ENCODE measurements around the gene FPR3. TPM values are rescaled to one million over a fixed set of nuclear protein-coding genes. Genes with fewer than 3 reads are reported as not detected.

FPR3 gene
- total and polyA plus RNA-seq, 2 experiments from 2014 or later, result not detected

DNA sequence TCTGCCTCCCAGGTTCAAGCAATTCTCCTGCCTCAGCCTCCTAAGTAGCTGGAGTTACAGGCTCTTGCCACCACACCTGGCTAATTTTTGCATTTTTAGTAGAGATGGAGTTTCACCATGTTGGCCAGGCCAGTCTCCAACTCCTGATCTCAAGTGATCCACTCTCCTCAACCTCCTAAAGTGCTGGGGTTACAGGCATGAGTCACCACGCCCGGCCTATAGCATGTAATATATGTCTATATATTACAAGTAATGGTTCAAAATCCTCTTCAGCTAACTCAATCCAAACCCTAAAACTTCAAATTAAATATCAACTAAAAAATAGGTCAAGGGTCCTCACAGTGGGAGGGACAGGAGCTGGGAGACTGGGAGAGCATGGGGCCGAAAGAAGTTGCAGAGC is 28.0 kb downstream of the FPR3 start:
- Mint-ChIP-seq H3K27ac (no peak overlapping the region), H3K36me3 (ENCODE audit: low read depth) (peaks cover 31% of the 10 kb centered on the region; the same call in 2 of the 3 replicates), H3K9me3 (peaks cover 83% of the 10 kb centered on the region), H3K4me3 (no peak overlapping the region), H3K4me1 (no peaks in the 10 kb centered on the region), H3K27me3 (ENCODE audit: insufficient read depth, low read depth, poor library complexity) (peaks cover 3% of the 10 kb centered on the region)
- Histone ChIP-seq H3K4me1 (ENCODE audit: insufficient read depth) (peaks cover 9% of the 10 kb centered on the region; the same call in 1 of the 2 replicates), H4K20me1 (replicated peaks; ENCODE audit: insufficient read depth) (no peaks in the 10 kb centered on the region), H3K4me2 (no peak overlapping the region), H3K36me3 (ENCODE audit: insufficient read depth) (no peaks in the 10 kb centered on the region; the same call in 1 of the 2 replicates), H2AFZ (no peak overlapping the region), H3K27ac (ENCODE audit: low read depth) (no peak overlapping the region), H3K27me3 (ENCODE audit: insufficient read depth) (no peaks in the 10 kb centered on the region), H3K79me2 (replicated peaks; ENCODE audit: insufficient read depth) (no peaks in the 10 kb centered on the region), H3K4me3 (no peak overlapping the region), H3K9me2 (ENCODE audit: insufficient read depth) (peaks cover 30% of the 10 kb centered on the region), H3F3A (replicated peaks; ENCODE audit: low read depth) (no peaks in the 10 kb centered on the region)
- no peak for TF ChIP-seq JUNB (IDR thresholded peaks at IDR 0.05; ENCODE audit: unreplicated experiment)
- no peak for TF ChIP-seq NANOG (IDR thresholded peaks at IDR 0.05; ENCODE audit: borderline replicate concordance)
- TF ChIP-seq CREB1 (CRISPR knock-in tag; IDR thresholded peaks at IDR 0.05; ENCODE audit: low read depth), result no peak
- TF ChIP-seq STAT1 (IDR thresholded peaks at IDR 0.05; ENCODE audit: unreplicated experiment), result no peak
- TF ChIP-seq ZNF114 (CRISPR knock-in tag; IDR thresholded peaks at IDR 0.05), result no peak
- TF ChIP-seq EZH2phosphoT487 (IDR thresholded peaks at IDR 0.05; ENCODE audit: unreplicated experiment), result no peak
- TF ChIP-seq, protein P1, sequence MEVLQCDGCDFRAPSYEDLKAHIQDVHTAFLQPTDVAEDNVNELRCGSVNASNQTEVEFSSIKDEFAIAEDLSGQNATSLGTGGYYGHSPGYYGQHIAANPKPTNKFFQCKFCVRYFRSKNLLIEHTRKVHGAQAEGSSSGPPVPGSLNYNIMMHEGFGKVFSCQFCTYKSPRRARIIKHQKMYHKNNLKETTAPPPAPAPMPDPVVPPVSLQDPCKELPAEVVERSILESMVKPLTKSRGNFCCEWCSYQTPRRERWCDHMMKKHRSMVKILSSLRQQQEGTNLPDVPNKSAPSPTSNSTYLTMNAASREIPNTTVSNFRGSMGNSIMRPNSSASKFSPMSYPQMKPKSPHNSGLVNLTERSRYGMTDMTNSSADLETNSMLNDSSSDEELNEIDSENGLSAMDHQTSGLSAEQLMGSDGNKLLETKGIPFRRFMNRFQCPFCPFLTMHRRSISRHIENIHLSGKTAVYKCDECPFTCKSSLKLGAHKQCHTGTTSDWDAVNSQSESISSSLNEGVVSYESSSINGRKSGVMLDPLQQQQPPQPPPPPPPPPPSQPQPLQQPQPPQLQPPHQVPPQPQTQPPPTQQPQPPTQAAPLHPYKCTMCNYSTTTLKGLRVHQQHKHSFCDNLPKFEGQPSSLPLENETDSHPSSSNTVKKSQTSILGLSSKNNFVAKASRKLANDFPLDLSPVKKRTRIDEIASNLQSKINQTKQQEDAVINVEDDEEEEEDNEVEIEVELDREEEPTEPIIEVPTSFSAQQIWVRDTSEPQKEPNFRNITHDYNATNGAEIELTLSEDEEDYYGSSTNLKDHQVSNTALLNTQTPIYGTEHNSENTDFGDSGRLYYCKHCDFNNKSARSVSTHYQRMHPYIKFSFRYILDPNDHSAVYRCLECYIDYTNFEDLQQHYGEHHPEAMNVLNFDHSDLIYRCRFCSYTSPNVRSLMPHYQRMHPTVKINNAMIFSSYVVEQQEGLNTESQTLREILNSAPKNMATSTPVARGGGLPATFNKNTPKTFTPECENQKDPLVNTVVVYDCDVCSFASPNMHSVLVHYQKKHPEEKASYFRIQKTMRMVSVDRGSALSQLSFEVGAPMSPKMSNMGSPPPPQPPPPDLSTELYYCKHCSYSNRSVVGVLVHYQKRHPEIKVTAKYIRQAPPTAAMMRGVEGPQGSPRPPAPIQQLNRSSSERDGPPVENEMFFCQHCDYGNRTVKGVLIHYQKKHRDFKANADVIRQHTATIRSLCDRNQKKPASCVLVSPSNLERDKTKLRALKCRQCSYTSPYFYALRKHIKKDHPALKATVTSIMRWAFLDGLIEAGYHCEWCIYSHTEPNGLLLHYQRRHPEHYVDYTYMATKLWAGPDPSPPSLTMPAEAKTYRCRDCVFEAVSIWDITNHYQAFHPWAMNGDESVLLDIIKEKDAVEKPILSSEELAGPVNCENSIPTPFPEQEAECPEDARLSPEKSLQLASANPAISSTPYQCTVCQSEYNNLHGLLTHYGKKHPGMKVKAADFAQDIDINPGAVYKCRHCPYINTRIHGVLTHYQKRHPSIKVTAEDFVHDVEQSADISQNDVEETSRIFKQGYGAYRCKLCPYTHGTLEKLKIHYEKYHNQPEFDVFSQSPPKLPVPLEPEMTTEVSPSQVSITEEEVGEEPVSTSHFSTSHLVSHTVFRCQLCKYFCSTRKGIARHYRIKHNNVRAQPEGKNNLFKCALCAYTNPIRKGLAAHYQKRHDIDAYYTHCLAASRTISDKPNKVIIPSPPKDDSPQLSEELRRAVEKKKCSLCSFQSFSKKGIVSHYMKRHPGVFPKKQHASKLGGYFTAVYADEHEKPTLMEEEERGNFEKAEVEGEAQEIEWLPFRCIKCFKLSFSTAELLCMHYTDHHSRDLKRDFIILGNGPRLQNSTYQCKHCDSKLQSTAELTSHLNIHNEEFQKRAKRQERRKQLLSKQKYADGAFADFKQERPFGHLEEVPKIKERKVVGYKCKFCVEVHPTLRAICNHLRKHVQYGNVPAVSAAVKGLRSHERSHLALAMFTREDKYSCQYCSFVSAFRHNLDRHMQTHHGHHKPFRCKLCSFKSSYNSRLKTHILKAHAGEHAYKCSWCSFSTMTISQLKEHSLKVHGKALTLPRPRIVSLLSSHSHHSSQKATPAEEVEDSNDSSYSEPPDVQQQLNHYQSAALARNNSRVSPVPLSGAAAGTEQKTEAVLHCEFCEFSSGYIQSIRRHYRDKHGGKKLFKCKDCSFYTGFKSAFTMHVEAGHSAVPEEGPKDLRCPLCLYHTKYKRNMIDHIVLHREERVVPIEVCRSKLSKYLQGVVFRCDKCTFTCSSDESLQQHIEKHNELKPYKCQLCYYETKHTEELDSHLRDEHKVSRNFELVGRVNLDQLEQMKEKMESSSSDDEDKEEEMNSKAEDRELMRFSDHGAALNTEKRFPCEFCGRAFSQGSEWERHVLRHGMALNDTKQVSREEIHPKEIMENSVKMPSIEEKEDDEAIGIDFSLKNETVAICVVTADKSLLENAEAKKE (CRISPR knock-in tag; IDR thresholded peaks at IDR 0.05), result no peak
- TF ChIP-seq, protein P2, sequence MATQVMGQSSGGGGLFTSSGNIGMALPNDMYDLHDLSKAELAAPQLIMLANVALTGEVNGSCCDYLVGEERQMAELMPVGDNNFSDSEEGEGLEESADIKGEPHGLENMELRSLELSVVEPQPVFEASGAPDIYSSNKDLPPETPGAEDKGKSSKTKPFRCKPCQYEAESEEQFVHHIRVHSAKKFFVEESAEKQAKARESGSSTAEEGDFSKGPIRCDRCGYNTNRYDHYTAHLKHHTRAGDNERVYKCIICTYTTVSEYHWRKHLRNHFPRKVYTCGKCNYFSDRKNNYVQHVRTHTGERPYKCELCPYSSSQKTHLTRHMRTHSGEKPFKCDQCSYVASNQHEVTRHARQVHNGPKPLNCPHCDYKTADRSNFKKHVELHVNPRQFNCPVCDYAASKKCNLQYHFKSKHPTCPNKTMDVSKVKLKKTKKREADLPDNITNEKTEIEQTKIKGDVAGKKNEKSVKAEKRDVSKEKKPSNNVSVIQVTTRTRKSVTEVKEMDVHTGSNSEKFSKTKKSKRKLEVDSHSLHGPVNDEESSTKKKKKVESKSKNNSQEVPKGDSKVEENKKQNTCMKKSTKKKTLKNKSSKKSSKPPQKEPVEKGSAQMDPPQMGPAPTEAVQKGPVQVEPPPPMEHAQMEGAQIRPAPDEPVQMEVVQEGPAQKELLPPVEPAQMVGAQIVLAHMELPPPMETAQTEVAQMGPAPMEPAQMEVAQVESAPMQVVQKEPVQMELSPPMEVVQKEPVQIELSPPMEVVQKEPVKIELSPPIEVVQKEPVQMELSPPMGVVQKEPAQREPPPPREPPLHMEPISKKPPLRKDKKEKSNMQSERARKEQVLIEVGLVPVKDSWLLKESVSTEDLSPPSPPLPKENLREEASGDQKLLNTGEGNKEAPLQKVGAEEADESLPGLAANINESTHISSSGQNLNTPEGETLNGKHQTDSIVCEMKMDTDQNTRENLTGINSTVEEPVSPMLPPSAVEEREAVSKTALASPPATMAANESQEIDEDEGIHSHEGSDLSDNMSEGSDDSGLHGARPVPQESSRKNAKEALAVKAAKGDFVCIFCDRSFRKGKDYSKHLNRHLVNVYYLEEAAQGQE (IDR thresholded peaks at IDR 0.05; ENCODE audit: unreplicated experiment), result no peak
- no peak for TF ChIP-seq EZH2 (IDR thresholded peaks at IDR 0.05; ENCODE audit: low read depth, unreplicated experiment)
- TF ChIP-seq, protein P3, sequence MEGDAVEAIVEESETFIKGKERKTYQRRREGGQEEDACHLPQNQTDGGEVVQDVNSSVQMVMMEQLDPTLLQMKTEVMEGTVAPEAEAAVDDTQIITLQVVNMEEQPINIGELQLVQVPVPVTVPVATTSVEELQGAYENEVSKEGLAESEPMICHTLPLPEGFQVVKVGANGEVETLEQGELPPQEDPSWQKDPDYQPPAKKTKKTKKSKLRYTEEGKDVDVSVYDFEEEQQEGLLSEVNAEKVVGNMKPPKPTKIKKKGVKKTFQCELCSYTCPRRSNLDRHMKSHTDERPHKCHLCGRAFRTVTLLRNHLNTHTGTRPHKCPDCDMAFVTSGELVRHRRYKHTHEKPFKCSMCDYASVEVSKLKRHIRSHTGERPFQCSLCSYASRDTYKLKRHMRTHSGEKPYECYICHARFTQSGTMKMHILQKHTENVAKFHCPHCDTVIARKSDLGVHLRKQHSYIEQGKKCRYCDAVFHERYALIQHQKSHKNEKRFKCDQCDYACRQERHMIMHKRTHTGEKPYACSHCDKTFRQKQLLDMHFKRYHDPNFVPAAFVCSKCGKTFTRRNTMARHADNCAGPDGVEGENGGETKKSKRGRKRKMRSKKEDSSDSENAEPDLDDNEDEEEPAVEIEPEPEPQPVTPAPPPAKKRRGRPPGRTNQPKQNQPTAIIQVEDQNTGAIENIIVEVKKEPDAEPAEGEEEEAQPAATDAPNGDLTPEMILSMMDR (conservative IDR thresholded peaks at IDR 0.05; ENCODE audit: low read depth in 2 of 2), result no peak
- no peak for TF ChIP-seq ZNF331 (CRISPR knock-in tag; IDR thresholded peaks at IDR 0.05; ENCODE audit: low read depth)
- TF ChIP-seq POLR2AphosphoS5 (IDR thresholded peaks at IDR 0.05; ENCODE audit: low read depth), result no peak
- TF ChIP-seq, protein P4, sequence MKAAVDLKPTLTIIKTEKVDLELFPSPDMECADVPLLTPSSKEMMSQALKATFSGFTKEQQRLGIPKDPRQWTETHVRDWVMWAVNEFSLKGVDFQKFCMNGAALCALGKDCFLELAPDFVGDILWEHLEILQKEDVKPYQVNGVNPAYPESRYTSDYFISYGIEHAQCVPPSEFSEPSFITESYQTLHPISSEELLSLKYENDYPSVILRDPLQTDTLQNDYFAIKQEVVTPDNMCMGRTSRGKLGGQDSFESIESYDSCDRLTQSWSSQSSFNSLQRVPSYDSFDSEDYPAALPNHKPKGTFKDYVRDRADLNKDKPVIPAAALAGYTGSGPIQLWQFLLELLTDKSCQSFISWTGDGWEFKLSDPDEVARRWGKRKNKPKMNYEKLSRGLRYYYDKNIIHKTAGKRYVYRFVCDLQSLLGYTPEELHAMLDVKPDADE (IDR thresholded peaks at IDR 0.05), result no peak
- DNase-seq (ENCODE audit: low spot score) (no peak), ATAC-seq (no peak)

All from GM23338 (cell line).